ENCODE measurements around the gene AJAP1. TPM values are rescaled to one million over a fixed set of nuclear protein-coding genes. Genes with fewer than 3 reads are reported as not detected.

Gene AJAP1
- total and polyA plus RNA-seq, 2 of the 8 experiments (the other 6 are each of a cell fraction or from before 2014, with no cell fraction given), result 1.9 to 6.2 TPM

DNA sequence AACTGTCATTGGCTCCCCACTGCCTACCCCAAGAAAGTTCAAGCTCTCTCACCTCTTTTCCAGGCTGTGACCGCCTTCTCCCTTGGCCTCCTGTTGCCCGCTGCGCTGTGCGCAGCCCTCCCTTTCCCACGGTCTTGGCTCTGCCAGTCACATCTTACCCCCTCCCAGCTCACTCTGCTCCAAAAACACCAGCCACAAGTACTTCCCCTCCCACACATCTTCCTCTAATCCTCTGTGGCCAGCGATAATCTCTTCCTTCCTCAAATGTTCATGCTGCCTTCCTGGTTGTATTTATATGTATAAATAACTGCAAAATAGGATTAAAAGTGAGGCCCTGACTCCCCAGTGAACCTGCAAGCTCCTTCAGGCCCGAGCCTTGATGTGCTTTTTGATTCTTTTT, 81.8 kb downstream of the AJAP1 start (continued):
- TF ChIP-seq TAF7 (optimal IDR thresholded peaks at IDR 0.05; ENCODE audit: borderline replicate concordance, low read depth, low read length), result no peak
- TF ChIP-seq RBBP5 (IDR thresholded peaks at IDR 0.05; ENCODE audit: borderline replicate concordance, low read depth, low read length), result no peak
- TF ChIP-seq, protein P1, sequence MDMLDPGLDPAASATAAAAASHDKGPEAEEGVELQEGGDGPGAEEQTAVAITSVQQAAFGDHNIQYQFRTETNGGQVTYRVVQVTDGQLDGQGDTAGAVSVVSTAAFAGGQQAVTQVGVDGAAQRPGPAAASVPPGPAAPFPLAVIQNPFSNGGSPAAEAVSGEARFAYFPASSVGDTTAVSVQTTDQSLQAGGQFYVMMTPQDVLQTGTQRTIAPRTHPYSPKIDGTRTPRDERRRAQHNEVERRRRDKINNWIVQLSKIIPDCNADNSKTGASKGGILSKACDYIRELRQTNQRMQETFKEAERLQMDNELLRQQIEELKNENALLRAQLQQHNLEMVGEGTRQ (IDR thresholded peaks at IDR 0.05; ENCODE audit: low read length), result no peak
- TF ChIP-seq, protein P2, sequence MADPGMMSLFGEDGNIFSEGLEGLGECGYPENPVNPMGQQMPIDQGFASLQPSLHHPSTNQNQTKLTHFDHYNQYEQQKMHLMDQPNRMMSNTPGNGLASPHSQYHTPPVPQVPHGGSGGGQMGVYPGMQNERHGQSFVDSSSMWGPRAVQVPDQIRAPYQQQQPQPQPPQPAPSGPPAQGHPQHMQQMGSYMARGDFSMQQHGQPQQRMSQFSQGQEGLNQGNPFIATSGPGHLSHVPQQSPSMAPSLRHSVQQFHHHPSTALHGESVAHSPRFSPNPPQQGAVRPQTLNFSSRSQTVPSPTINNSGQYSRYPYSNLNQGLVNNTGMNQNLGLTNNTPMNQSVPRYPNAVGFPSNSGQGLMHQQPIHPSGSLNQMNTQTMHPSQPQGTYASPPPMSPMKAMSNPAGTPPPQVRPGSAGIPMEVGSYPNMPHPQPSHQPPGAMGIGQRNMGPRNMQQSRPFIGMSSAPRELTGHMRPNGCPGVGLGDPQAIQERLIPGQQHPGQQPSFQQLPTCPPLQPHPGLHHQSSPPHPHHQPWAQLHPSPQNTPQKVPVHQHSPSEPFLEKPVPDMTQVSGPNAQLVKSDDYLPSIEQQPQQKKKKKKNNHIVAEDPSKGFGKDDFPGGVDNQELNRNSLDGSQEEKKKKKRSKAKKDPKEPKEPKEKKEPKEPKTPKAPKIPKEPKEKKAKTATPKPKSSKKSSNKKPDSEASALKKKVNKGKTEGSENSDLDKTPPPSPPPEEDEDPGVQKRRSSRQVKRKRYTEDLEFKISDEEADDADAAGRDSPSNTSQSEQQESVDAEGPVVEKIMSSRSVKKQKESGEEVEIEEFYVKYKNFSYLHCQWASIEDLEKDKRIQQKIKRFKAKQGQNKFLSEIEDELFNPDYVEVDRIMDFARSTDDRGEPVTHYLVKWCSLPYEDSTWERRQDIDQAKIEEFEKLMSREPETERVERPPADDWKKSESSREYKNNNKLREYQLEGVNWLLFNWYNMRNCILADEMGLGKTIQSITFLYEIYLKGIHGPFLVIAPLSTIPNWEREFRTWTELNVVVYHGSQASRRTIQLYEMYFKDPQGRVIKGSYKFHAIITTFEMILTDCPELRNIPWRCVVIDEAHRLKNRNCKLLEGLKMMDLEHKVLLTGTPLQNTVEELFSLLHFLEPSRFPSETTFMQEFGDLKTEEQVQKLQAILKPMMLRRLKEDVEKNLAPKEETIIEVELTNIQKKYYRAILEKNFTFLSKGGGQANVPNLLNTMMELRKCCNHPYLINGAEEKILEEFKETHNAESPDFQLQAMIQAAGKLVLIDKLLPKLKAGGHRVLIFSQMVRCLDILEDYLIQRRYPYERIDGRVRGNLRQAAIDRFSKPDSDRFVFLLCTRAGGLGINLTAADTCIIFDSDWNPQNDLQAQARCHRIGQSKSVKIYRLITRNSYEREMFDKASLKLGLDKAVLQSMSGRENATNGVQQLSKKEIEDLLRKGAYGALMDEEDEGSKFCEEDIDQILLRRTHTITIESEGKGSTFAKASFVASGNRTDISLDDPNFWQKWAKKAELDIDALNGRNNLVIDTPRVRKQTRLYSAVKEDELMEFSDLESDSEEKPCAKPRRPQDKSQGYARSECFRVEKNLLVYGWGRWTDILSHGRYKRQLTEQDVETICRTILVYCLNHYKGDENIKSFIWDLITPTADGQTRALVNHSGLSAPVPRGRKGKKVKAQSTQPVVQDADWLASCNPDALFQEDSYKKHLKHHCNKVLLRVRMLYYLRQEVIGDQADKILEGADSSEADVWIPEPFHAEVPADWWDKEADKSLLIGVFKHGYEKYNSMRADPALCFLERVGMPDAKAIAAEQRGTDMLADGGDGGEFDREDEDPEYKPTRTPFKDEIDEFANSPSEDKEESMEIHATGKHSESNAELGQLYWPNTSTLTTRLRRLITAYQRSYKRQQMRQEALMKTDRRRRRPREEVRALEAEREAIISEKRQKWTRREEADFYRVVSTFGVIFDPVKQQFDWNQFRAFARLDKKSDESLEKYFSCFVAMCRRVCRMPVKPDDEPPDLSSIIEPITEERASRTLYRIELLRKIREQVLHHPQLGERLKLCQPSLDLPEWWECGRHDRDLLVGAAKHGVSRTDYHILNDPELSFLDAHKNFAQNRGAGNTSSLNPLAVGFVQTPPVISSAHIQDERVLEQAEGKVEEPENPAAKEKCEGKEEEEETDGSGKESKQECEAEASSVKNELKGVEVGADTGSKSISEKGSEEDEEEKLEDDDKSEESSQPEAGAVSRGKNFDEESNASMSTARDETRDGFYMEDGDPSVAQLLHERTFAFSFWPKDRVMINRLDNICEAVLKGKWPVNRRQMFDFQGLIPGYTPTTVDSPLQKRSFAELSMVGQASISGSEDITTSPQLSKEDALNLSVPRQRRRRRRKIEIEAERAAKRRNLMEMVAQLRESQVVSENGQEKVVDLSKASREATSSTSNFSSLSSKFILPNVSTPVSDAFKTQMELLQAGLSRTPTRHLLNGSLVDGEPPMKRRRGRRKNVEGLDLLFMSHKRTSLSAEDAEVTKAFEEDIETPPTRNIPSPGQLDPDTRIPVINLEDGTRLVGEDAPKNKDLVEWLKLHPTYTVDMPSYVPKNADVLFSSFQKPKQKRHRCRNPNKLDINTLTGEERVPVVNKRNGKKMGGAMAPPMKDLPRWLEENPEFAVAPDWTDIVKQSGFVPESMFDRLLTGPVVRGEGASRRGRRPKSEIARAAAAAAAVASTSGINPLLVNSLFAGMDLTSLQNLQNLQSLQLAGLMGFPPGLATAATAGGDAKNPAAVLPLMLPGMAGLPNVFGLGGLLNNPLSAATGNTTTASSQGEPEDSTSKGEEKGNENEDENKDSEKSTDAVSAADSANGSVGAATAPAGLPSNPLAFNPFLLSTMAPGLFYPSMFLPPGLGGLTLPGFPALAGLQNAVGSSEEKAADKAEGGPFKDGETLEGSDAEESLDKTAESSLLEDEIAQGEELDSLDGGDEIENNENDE (IDR thresholded peaks at IDR 0.05; ENCODE audit: insufficient replicate concordance, low read length), result no peak
- TF ChIP-seq FOSL1 (IDR thresholded peaks at IDR 0.05; ENCODE audit: insufficient read depth, low read depth, low read length), result no peak
- TF ChIP-seq SRF (IDR thresholded peaks at IDR 0.05; ENCODE audit: low read depth, low read length), result no peak

Measured in H1 (cell line).